OCI-LY3 (cell line): ENCODE data around the gene CCDC43.

ENCODE experiments used
- H2AFZ ChIP-seq: fragments of 200-600, 300-600 bp; shearing (Covaris generic); 2 replicates; pipeline ENCODE4 v1.6.0; 2014; ENCODE audit warnings: antibody characterized with exemption, low read depth, low read length
- H3K27ac ChIP-seq: fragments of 200-600, 300-600 bp; sonication (generic); 2 replicates; pipeline ENCODE4 v1.5.1; 2014; ENCODE audit warnings: mild to moderate bottlenecking, low read length, moderate library complexity, mixed read lengths
- H3K27me3 ChIP-seq: fragments of 200-600, 300-600 bp; sonication (generic); 2 replicates; pipeline ENCODE4 v1.6.1; 2014; ENCODE audit warnings: low read depth, low read length, mixed read lengths
- H3K36me3 ChIP-seq: fragments of 200-600, 300-600 bp; sonication (generic); replicated peaks from 2 replicates; pipeline ENCODE3; 2014; ENCODE audit warnings: low read depth, low read length, mixed read lengths
- H3K4me1 ChIP-seq: fragments of 300-600, 200-600 bp; sonication (generic); 2 replicates; pipeline ENCODE4 v1.6.1; 2014; ENCODE audit warnings: low read length, mixed read lengths
- H3K4me2 ChIP-seq: fragments of 200-600, 300-600 bp; sonication (generic); 2 replicates; pipeline ENCODE4 v1.6.1; 2014; ENCODE audit warnings: low read length, mixed read lengths
- H3K4me3 ChIP-seq: fragments of 300-600, 200-600 bp; sonication (generic); 2 replicates; pipeline ENCODE4 v1.5.1; 2014; ENCODE audit warnings: antibody characterized with exemption, mild to moderate bottlenecking, low read length, moderate library complexity
- H3K79me2 ChIP-seq: fragments of 300-600, 200-600 bp; shearing (Covaris generic); 2 replicates; pipeline ENCODE4 v1.6.1; 2014; ENCODE audit warnings: mild to moderate bottlenecking, low read length, mixed read lengths
- H3K9ac ChIP-seq: fragments of 300-600, 200-600 bp; shearing (Covaris generic); 2 replicates; pipeline ENCODE4 v1.6.0; 2014; ENCODE audit warnings: mild to moderate bottlenecking, low read length, moderate library complexity
- H3K9me3 ChIP-seq: fragments of 200-600, 300-600 bp; shearing (Covaris generic); 2 replicates; pipeline ENCODE4 v1.6.1; 2014; ENCODE audit warnings: low read length, mixed read lengths; ENCODE audit not compliant: insufficient read depth
- H4K20me1 ChIP-seq: fragments of 200-600, 300-600 bp; sonication (generic); 2 replicates; pipeline ENCODE4 v1.6.1; 2016; ENCODE audit warnings: low read length, mixed read lengths; ENCODE audit not compliant: insufficient read depth
- CTCF ChIP-seq: fragments of 200-600, 300-600 bp; sonication (generic); IDR thresholded peaks from 2 replicates; pipeline ENCODE4 v1.5.1; 2014; ENCODE audit warnings: antibody characterized with exemption, low read length, low read depth
- EZH2phosphoT487 ChIP-seq: fragments of 200-600 bp; shearing (Covaris generic); IDR thresholded peaks from 2 replicates; pipeline ENCODE4 v1.6.1; 2018; ENCODE audit warnings: antibody characterized with exemption, mixed run types, low read depth

CCDC43 gene

DNA sequence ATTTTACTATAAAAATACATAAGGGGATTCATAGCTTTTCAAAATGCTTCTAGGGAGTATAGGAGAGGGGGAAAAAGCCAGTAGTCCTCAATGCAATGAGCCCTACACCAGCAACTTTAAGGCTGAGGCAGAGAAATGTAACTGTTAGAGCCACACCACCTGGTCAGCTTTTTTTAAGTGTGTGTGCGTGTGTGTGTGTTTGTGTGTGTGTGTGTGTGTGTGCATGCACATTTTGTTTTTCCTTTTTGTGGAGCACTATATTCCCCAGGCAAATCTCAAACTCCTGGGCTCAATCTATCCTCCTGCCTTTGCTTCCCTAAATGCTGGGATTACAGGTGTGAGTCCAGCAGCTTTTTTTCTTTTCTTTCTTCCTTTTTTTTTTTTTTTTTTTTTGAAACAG lies 35.6 kb downstream of the CCDC43 start:
- Histone ChIP-seq H3K4me1 (no peaks in the 10 kb centered on the region), H3K79me2 (no peaks in the 10 kb centered on the region), H3K36me3 (no peaks in the 10 kb centered on the region), H2AFZ (no peak overlapping the region), H4K20me1 (no peaks in the 10 kb centered on the region), H3K4me3 (no peak overlapping the region), H3K9me3 (no peaks in the 10 kb centered on the region), H3K4me2 (no peak overlapping the region), H3K27ac (no peak overlapping the region), H3K9ac (no peak overlapping the region), H3K27me3 (0 out of 2 replicates have a peak, but pooled peaks cover 4% of the 10 kb centered on the region)
- TF ChIP-seq CTCF: no peak
- no peak for TF ChIP-seq EZH2phosphoT487

GRCh38 chr17:44653384-44653783 lies 36.2 kb downstream of the CCDC43 start:
- Histone ChIP-seq H3K36me3 (no peaks in the 10 kb centered on the region), H3K79me2 (no peaks in the 10 kb centered on the region), H3K4me3 (no peak overlapping the region), H3K9me3 (no peaks in the 10 kb centered on the region), H3K4me1 (no peaks in the 10 kb centered on the region), H3K9ac (no peak overlapping the region), H4K20me1 (no peaks in the 10 kb centered on the region), H3K27me3 (0 out of 2 replicates have a peak, but pooled peaks cover 5% of the 10 kb centered on the region), H3K4me2 (no peak overlapping the region), H2AFZ (no peak overlapping the region), H3K27ac (no peak overlapping the region)
- TF ChIP-seq CTCF: no peak
- no peak for TF ChIP-seq EZH2phosphoT487

DNA sequence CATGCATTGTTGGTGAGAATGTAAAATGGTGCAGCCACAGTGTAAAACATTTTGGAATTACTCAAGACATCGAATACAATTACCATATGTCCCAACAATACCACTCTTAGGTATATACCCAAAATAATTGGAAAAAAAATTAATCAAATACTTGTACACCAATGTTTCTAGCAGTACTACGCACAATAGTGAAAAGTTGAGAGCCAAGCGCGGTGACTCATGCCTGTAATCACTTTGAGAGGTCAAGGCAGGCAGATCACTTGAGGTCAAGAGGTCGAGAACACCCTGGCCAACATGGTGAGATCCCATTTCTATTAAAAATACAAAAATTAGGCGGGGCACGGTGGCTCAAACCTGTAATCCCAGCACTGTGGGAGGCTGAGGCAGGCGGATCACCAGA lies 36.8 kb downstream of the CCDC43 start:
- Histone ChIP-seq H3K36me3 (no peaks in the 10 kb centered on the region), H3K27me3 (0 out of 2 replicates have a peak, but pooled peaks cover 5% of the 10 kb centered on the region), H3K9ac (no peak overlapping the region), H3K9me3 (no peaks in the 10 kb centered on the region), H3K79me2 (no peaks in the 10 kb centered on the region), H2AFZ (no peak overlapping the region), H3K27ac (no peak overlapping the region), H3K4me3 (no peak overlapping the region), H4K20me1 (no peaks in the 10 kb centered on the region), H3K4me2 (no peak overlapping the region), H3K4me1 (no peaks in the 10 kb centered on the region)
- TF ChIP-seq CTCF (no peak), EZH2phosphoT487 (no peak)

GRCh38 chr17:44651228-44651627 lies 38.3 kb downstream of the CCDC43 start:
- H2AFZ ChIP-seq: no peak overlapping the region
- H3K27me3 ChIP-seq: 0 out of 2 replicates have a peak, but pooled peaks cover 5% of the 10 kb centered on the region
- H3K4me1 ChIP-seq: no peaks in the 10 kb centered on the region
- H3K79me2 ChIP-seq: no peaks in the 10 kb centered on the region
- no peaks in the 10 kb centered on the region for H4K20me1 ChIP-seq
- no peak overlapping the region for H3K4me2 ChIP-seq
- no peak overlapping the region for H3K27ac ChIP-seq
- no peak for TF ChIP-seq EZH2phosphoT487
- no peak for TF ChIP-seq CTCF
- no peak overlapping the region for H3K9ac ChIP-seq
- no peaks in the 10 kb centered on the region for H3K36me3 ChIP-seq
- no peaks in the 10 kb centered on the region for H3K9me3 ChIP-seq
- H3K4me3 ChIP-seq: no peak overlapping the region
